Erythroblast (primary cell): ENCODE results near the gene NHLRC2.

Source experiments
- GATA1 ChIP-seq: IDR thresholded peaks from 2 replicates; pipeline ENCODE4 v1.6.1; 2011; ENCODE audit warnings: low read depth, mild to moderate bottlenecking, control low read depth, low read length, moderate library complexity
- POLR2A ChIP-seq: IDR thresholded peaks from 2 replicates; pipeline ENCODE4 v1.6.1; 2011; ENCODE audit warnings: mild to moderate bottlenecking, low read length

DNA sequence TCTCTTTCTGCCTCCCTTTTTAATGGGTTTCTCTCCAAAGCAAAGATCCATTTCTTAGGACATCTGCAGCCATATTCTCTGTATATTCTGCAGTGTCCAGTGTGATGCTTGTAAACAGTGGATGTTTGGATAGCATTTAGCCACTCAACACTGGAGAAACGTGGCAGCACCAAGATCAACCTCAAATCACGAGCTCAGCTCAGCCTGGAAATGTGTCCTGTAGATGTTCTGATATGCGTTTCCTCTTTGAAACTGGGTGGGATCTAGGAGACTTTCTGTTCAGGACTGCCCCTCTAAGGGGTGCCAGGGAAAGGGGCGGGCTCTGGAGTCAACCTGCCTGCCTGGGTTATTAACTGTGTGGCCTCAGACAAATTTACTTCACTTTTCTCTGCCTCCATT lies 91.2 kb downstream of the NHLRC2 start:
- TF ChIP-seq GATA1 (no peak), POLR2A (no peak)
